Ishikawa (cell line): Measurements from ENCODE around the gene MIAT.
A peak's percentile ranks its signal among the peaks of the same experiment; 100 is the strongest.

Experiments
- CEBPB ChIP-seq: IDR thresholded peaks from 2 replicates; pipeline ENCODE4 v1.6.1; 2012
- CREB1 ChIP-seq: IDR thresholded peaks from 2 replicates; pipeline ENCODE4 v1.6.1; 2012; ENCODE audit warnings: low read depth
- EGR1 ChIP-seq: IDR thresholded peaks from 2 replicates; pipeline ENCODE4 v1.6.1; 2012
- EP300 ChIP-seq: IDR thresholded peaks from 2 replicates; pipeline ENCODE4 v1.6.1; 2012; ENCODE audit warnings: borderline replicate concordance
- FOXM1 ChIP-seq: IDR thresholded peaks from 2 replicates; pipeline ENCODE4 v1.6.1; 2012; ENCODE audit warnings: low read depth, borderline replicate concordance
- MAX ChIP-seq: IDR thresholded peaks from 2 replicates; pipeline ENCODE4 v1.6.1; 2012
- NFIC ChIP-seq: IDR thresholded peaks from 2 replicates; pipeline ENCODE4 v1.6.1; 2012
- RAD21 ChIP-seq: IDR thresholded peaks from 2 replicates; pipeline ENCODE4 v1.6.1; 2012; ENCODE audit warnings: low read depth
- REST ChIP-seq: IDR thresholded peaks from 2 replicates; pipeline ENCODE4 v1.6.1; 2012; ENCODE audit warnings: low read depth, mild to moderate bottlenecking
- TAF1 ChIP-seq: IDR thresholded peaks from 2 replicates; pipeline ENCODE4 v1.6.1; 2012; ENCODE audit warnings: low read depth, mild to moderate bottlenecking
- TCF12 ChIP-seq: IDR thresholded peaks from 2 replicates; pipeline ENCODE4 v1.6.1; 2012; ENCODE audit warnings: low read depth
- TEAD4 ChIP-seq: IDR thresholded peaks from 2 replicates; pipeline ENCODE4 v1.6.1; 2012
- USF1 ChIP-seq: IDR thresholded peaks from 2 replicates; pipeline ENCODE4 v1.6.1; 2012
- YY1 ChIP-seq: IDR thresholded peaks from 2 replicates; pipeline ENCODE4 v1.6.1; 2012; ENCODE audit warnings: low read depth
- ZBTB7A ChIP-seq: IDR thresholded peaks from 2 replicates; pipeline ENCODE4 v1.6.1; 2012; ENCODE audit warnings: low read depth

The MIAT gene

GRCh38 chr22:26658161-26658560 lies 773 bp downstream of the MIAT start:
- no peak for TF ChIP-seq CEBPB
- no peak for TF ChIP-seq FOXM1
- no peak for TF ChIP-seq EP300
- TF ChIP-seq TCF12, result no peak
- TF ChIP-seq REST, result no peak
- TF ChIP-seq NFIC, result no peak
- no peak for TF ChIP-seq EGR1
- TF ChIP-seq RAD21, result no peak
- TF ChIP-seq MAX, result no peak
- no peak for TF ChIP-seq CREB1
- TF ChIP-seq USF1, result no peak
- no peak for TF ChIP-seq TAF1
- no peak for TF ChIP-seq YY1
- TF ChIP-seq TEAD4, result no peak
- no peak for TF ChIP-seq ZBTB7A

- TF ChIP-seq EP300, result no peak
- TF ChIP-seq USF1, result peak; percentile 77
- no peak for TF ChIP-seq YY1
- TF ChIP-seq TCF12, result no peak
- TF ChIP-seq MAX, result peak; percentile 61; the same call in 1 of the 2 replicates
- TF ChIP-seq EGR1, result no peak
These were observed 1.5 kb downstream of the MIAT start for GRCh38 chr22:26658671-26659478.

- TF ChIP-seq TAF1 (no peak), USF1 (no peak), CEBPB (no peak)
These were observed 3.0 kb downstream of the MIAT start for GRCh38 chr22:26660356-26660755.

GRCh38 chr22:26660961-26661578 lies 3.7 kb downstream of the MIAT start:
- TF ChIP-seq NFIC, result no peak
- no peak for TF ChIP-seq FOXM1
- no peak for TF ChIP-seq TAF1
- TF ChIP-seq EP300, result no peak
- TF ChIP-seq MAX, result no peak
- no peak for TF ChIP-seq CREB1
- TF ChIP-seq REST, result no peak
- TF ChIP-seq EGR1, result no peak
- TF ChIP-seq USF1, result no peak

- TF ChIP-seq EP300 (no peak), REST (no peak), TCF12 (no peak), YY1 (no peak), RAD21 (no peak), TAF1 (no peak), CEBPB (no peak), ZBTB7A (no peak), CREB1 (no peak), TEAD4 (no peak), EGR1 (no peak), FOXM1 (no peak), NFIC (no peak), MAX (no peak), USF1 (no peak)
These were observed 4.8 kb downstream of the MIAT start for GRCh38 chr22:26662160-26662559.
